ENCODE measurements around the gene ENPP7. TPM values are rescaled to one million over a fixed set of nuclear protein-coding genes. Genes with fewer than 3 reads are reported as not detected.

ENPP7 gene
- total RNA-seq, 1 experiment from 2014 or later = not detected

GRCh38 chr17:79707931-79708891, 22.5 kb upstream of the ENPP7 start:
- no peaks in the 10 kb centered on the region for H4K20me1 ChIP-seq (ENCODE audit: insufficient read depth)
- H3K79me2 ChIP-seq (ENCODE audit: insufficient read depth, low read length) = no peaks in the 10 kb centered on the region
- no peaks in the 10 kb centered on the region for H3K27me3 ChIP-seq (ENCODE audit: insufficient read depth, low read length)
- ChIA-PET CTCF (interaction anchor here (0.5 to 2.9 kb wide), 21 partner anchors 8 to 1357 kb away, joined by 3 to 29 read pairs (median 4); no protein-coding TSS in a partner anchor), POLR2A (no interaction called here), RAD21 (ENCODE audit: low non-redundant PET in 1 of 2, low total read pairs in 2 of 2, uncharacterized antibody in 2 of 2, unreplicated experiment in 2 of 2) (interaction anchor here (0.6 to 1.1 kb wide), 7 partner anchors 30 to 621 kb away, joined by 3 to 5 read pairs (median 3); no protein-coding TSS in a partner anchor)
- H3K4me1 ChIP-seq (ENCODE audit: control insufficient read depth in 1 of 2, insufficient read depth in 2 of 2, low read length in 2 of 2) = no peaks in the 10 kb centered on the region; a peak in 1 of 4 replicates
- ATAC-seq = peak; percentile 80
- no peak overlapping the region for H3K9ac ChIP-seq (ENCODE audit: low read length)
- H3K36me3 ChIP-seq (ENCODE audit: control insufficient read depth in 1 of 2, insufficient read depth in 2 of 2, low read length in 2 of 2) = no peaks in the 10 kb centered on the region
- intact Hi-C loops (cut with micrococcal nuclease) = loop anchor here (2.0 to 5.0 kb wide), 4 partner anchors 96 to 521 kb away; partner anchors contain the start of gene RBFOX3
- H3K4me2 ChIP-seq (ENCODE audit: low read length) = peak overlapping the region; percentile 10
- no peak overlapping the region for H3K4me3 ChIP-seq (replicated peaks in 1 of 2; ENCODE audit: low read depth in 1 of 2, low read length in 2 of 2)
- DNase-seq (ENCODE audit: low read depth, low spot score) = peak; percentile 34
- no peaks in the 10 kb centered on the region for H3K9me3 ChIP-seq (ENCODE audit: control insufficient read depth in 1 of 2, insufficient read depth in 1 of 2, low read depth in 1 of 2, low read length in 2 of 2)
- H3K27ac ChIP-seq (ENCODE audit: low read depth, low read length) = no peak overlapping the region; the same call in 1 of the 2 replicates
- peak overlapping the region; percentile 81 for H2AFZ ChIP-seq (ENCODE audit: low read depth, low read length, poor library complexity, severe bottlenecking)
- BruUV-seq (replicated peaks) = no TSS peak
- H3K9me2 ChIP-seq (ENCODE audit: insufficient read depth) = no peaks in the 10 kb centered on the region
- TF ChIP-seq ATF3 (IDR thresholded peaks at IDR 0.05) = no peak
- no peak for TF ChIP-seq SIN3A (IDR thresholded peaks at IDR 0.05; ENCODE audit: low read depth)
- TF ChIP-seq TCF7L2 (IDR thresholded peaks at IDR 0.05; ENCODE audit: borderline replicate concordance, extremely low read depth, insufficient read depth, insufficient read length) = peak; percentile 92
- TF ChIP-seq EGR1 (IDR thresholded peaks at IDR 0.05; ENCODE audit: low read depth) = no peak
- no peak for TF ChIP-seq SP1 (IDR thresholded peaks at IDR 0.05; ENCODE audit: low read depth)
- TF ChIP-seq ZFX (IDR thresholded peaks at IDR 0.05) = no peak
- TF ChIP-seq POLR2AphosphoS5 (IDR thresholded peaks at IDR 0.05; ENCODE audit: low read depth, low read length) = no peak
- no peak for TF ChIP-seq JUND (IDR thresholded peaks at IDR 0.05)
- no peak for TF ChIP-seq MAX (IDR thresholded peaks at IDR 0.05)
- no peak for TF ChIP-seq ZBTB33 (IDR thresholded peaks at IDR 0.05; ENCODE audit: extremely low read depth, insufficient replicate concordance, low read length)
- peak; percentile 81 to 86 (median 81) for TF ChIP-seq CTCF (IDR thresholded peaks at IDR 0.05 in 2 of 3, conservative IDR thresholded peaks at IDR 0.05 in 1 of 3; ENCODE audit: borderline replicate concordance in 1 of 3, insufficient read depth in 1 of 3, low read depth in 2 of 3, low read length in 2 of 3)
- TF ChIP-seq REST (IDR thresholded peaks at IDR 0.05; ENCODE audit: low read depth) = no peak
- TF ChIP-seq ZNF274 (IDR thresholded peaks at IDR 0.05; ENCODE audit: low read depth, low read length) = no peak
- no peak for TF ChIP-seq ELF1 (IDR thresholded peaks at IDR 0.05; ENCODE audit: borderline replicate concordance, low read depth)
- no peak for TF ChIP-seq CBX3 (IDR thresholded peaks at IDR 0.05; ENCODE audit: low read depth)
- TF ChIP-seq EZH2phosphoT487 (IDR thresholded peaks at IDR 0.05; ENCODE audit: borderline replicate concordance) = no peak
- peak; percentile 92 for TF ChIP-seq RAD21 (IDR thresholded peaks at IDR 0.05; ENCODE audit: low read depth)
- no peak for TF ChIP-seq FOSL1 (IDR thresholded peaks at IDR 0.05; ENCODE audit: low read depth)
